GM13976 (cell line): ENCODE results near the gene TPPP2.
A peak's percentile ranks its signal among the peaks of the same experiment; 100 is the strongest.

Experiments
- DNase-seq: peaks from one replicate; pipeline ENCODE4 v3.0.0; 2012; ENCODE audit warnings: low spot score
- CTCF ChIP-seq: IDR thresholded peaks from 2 replicates; pipeline ENCODE4 v1.5.1; 2012; ENCODE audit warnings: borderline replicate concordance, mild to moderate bottlenecking; ENCODE audit not compliant: insufficient read depth; ENCODE audit errors: extremely low read depth, missing control alignments, control extremely low read depth
- in situ Hi-C: fragments of 300-500 bp; cut with MboI; formaldehyde crosslinking; loops from one replicate; pipeline ENCODE4 v1.12.0; 2022; ENCODE audit warnings: low sequenced_read_pairs, mixed read lengths, inconsistent platforms; ENCODE audit not compliant: unreplicated experiment

Gene TPPP2

DNA sequence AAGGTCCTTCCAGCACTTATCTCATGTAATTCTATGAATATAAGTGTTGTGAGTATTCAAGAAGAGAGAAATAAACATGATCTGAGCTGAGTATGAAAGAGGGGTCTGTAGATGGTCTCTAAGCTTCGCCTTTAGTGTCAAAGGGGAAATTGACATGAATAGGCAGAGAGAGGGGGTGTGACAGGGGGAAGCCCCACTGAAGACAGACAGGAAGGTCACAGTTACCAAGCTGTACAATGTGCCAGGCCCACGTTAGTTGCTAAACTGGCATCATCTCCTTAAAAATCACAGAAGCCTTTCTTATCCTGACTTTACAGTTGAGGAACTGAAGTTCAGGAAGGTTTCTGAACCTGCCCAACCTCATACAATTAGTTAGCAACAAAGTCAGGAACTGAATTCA lies 47.7 kb downstream of the TPPP2 start:
- in situ Hi-C loops: no loop called here
- no peak for TF ChIP-seq CTCF
- peak; percentile 21 for DNase-seq

- in situ Hi-C loops: no loop called here
- peak; percentile 16 for DNase-seq
- no peak for TF ChIP-seq CTCF
Observed at GRCh38 chr14:21078287-21078686, 48.3 kb downstream of the TPPP2 start.

GRCh38 chr14:21078726-21079125 lies 48.7 kb downstream of the TPPP2 start:
- in situ Hi-C loops: no loop called here
- no peak for TF ChIP-seq CTCF
- no peak for DNase-seq

- TF ChIP-seq CTCF: no peak
- peak; percentile 23 for DNase-seq
- in situ Hi-C loops: no loop called here
Observed at GRCh38 chr14:21081521-21082142, 51.6 kb downstream of the TPPP2 start.
